Loucy (cell line): ENCODE data around the gene MAPT.

ENCODE experiments used
- EZH2phosphoT487 ChIP-seq: fragments of 200-600 bp; IDR thresholded peaks from 2 replicates; pipeline ENCODE4 v1.6.1; 2018; ENCODE audit warnings: antibody characterized with exemption, mild to moderate bottlenecking, moderate library complexity, borderline replicate concordance
- TF ChIP-seq, protein P1 (sequence below): fragments of 200-600 bp; sonication (generic); conservative IDR thresholded peaks from 2 replicates; pipeline ENCODE4 v1.5.1; 2014; ENCODE audit warnings: mild to moderate bottlenecking, antibody characterized with exemption, low read length

- TF ChIP-seq, protein P1, sequence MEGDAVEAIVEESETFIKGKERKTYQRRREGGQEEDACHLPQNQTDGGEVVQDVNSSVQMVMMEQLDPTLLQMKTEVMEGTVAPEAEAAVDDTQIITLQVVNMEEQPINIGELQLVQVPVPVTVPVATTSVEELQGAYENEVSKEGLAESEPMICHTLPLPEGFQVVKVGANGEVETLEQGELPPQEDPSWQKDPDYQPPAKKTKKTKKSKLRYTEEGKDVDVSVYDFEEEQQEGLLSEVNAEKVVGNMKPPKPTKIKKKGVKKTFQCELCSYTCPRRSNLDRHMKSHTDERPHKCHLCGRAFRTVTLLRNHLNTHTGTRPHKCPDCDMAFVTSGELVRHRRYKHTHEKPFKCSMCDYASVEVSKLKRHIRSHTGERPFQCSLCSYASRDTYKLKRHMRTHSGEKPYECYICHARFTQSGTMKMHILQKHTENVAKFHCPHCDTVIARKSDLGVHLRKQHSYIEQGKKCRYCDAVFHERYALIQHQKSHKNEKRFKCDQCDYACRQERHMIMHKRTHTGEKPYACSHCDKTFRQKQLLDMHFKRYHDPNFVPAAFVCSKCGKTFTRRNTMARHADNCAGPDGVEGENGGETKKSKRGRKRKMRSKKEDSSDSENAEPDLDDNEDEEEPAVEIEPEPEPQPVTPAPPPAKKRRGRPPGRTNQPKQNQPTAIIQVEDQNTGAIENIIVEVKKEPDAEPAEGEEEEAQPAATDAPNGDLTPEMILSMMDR: no peak
- TF ChIP-seq EZH2phosphoT487: no peak
Measured at GRCh38 chr17:45927247-45927646, 32.9 kb downstream of the MAPT start.
